ENCODE measurements around the gene TSC22D2.

- TF ChIP-seq, protein P1, sequence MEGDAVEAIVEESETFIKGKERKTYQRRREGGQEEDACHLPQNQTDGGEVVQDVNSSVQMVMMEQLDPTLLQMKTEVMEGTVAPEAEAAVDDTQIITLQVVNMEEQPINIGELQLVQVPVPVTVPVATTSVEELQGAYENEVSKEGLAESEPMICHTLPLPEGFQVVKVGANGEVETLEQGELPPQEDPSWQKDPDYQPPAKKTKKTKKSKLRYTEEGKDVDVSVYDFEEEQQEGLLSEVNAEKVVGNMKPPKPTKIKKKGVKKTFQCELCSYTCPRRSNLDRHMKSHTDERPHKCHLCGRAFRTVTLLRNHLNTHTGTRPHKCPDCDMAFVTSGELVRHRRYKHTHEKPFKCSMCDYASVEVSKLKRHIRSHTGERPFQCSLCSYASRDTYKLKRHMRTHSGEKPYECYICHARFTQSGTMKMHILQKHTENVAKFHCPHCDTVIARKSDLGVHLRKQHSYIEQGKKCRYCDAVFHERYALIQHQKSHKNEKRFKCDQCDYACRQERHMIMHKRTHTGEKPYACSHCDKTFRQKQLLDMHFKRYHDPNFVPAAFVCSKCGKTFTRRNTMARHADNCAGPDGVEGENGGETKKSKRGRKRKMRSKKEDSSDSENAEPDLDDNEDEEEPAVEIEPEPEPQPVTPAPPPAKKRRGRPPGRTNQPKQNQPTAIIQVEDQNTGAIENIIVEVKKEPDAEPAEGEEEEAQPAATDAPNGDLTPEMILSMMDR (IDR thresholded peaks at IDR 0.05), result peak; percentile 80 to 87 (median 86)
- TF ChIP-seq POLR2A (IDR thresholded peaks at IDR 0.05), result no peak
- TF ChIP-seq POLR2AphosphoS5 (IDR thresholded peaks at IDR 0.05), result no peak
Observed at GRCh38 chr3:150495563-150496168, 87.6 kb downstream of the TSC22D2 start.

Data from breast epithelium (tissue), 3 donors.